GM18502 (cell line): ENCODE data around the gene PTGDR2.

Experiments
- ATAC-seq: cut with Tn5 transposase; IDR thresholded peaks from one replicate; pipeline ENCODE4 v1.9.1; 2021; ENCODE audit warnings: mild to moderate bottlenecking; ENCODE audit not compliant: unreplicated experiment, poor library complexity

The PTGDR2 gene

DNA sequence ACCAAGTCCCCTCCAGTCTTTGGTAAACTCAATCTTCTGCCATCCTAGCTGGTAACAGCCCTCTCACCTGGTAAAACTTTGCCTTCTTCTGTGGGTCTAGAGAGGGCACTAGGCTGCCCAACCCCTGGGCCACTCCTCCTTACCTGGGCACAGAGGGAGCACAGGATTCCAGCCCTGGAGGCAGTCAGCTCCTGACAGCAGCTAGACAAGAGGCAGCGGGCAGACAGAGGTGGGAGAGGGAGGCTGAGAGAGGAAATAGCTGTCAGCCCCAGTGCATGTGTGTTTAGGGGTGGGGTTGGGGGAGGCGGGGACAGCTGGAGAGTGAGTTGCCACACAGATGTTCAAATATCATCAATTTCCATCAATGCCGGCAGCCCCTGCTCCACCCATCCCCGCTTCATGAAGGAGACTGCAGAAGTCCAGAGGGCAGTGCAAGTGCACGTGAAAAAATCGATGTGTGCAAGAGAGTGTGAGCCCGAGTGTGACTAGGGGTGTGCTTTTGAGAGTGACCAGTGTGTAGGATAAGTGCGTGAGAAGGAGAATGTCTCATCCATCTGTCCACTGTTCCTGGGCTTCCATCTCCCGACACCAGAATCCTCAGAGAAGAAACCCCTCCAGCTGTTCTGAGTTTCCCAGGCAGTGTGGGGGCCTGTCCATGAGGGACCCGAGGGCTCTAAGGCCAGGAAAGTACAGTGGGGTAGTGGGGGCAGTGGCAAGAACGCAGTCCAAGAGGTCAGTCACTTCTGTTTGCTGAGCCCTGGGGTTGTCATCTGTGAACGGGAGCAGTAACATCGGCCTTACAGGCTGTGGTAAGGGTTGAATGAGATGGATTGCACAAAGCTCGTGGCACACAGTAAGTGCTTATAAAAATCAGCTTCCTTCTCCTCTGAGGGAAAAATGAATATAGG, at the start of gene PTGDR2:
TSS of gene PTGDR2 (minus strand) at position 225 of the 908 bp plus-strand sequence. CDS start 2,228 bp downstream, outside the sequence.
- no peak for ATAC-seq

DNA sequence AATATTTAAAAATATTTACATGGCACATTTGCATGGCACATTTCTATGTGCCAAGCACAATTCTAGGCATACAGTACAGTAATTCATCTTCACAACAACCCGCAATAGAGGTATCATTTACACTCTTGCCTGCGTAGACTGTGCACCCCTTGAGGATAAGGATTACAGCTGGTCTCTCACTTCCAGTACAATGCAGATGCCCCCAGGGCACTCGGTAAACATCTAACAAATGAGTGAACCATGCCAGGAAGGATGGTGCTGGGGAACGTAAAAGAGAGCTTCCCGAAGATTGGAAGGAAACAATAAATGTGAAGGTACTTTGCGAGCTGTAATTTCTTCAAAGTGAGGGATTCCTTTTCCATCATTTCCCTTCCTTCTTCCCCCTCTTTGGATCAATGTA, 49.3 kb upstream of the PTGDR2 start:
- ATAC-seq, result no peak

DNA sequence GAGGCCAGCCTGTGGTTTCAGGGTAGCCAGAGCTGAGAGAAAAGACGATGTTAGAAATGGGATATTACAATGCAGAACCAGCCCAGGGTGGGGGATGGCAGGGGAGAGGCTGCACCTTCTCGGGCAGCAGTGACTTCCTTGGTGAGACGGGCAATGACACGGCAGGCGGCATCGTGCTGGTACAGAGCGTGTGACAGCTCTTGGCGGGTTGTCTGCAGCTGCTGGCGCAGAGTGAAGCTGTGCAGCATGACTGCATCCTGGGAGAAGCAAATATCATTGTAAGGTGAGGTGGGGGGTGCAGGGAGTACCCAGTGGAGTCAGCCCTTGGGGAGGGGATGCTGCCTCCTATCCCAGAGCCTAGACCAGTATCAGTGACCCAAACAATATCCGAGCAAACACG, 46.9 kb upstream of the PTGDR2 start:
- no peak for ATAC-seq

DNA sequence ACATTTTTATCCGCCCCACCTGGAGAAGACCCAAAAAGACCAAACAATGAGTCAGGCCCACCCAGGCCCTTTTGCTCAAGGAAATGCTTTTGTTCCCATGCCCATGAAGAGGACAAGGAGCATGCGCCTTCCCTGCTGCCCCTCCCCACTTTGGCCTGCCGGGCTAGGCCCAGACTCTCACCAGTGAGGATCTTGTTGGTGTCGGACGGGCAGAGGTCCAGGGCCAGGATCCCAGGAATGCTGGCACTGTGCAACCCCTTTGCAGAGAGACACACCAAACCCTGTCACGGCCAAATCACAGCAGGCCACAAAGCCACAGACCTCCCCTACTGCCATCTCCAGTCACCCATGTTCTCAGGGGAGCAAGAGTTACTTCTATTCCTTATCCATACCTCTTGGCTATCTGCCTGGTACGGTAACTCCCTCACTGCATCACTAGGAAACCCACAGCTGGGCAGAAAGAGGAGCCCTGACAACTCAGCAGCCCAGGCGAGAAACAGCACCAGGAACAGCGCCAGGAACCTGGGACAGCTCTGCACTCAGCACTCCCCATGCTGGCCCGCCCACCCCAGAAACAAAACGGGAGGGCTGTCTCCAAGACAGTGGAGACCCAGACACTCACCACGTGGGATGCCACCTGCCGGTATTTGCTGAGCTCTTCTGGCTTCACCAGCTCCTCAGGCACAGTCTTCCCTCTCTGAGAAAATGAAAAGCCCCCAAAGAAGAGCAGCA, 45.1 kb upstream of the PTGDR2 start:
- no peak for ATAC-seq

DNA sequence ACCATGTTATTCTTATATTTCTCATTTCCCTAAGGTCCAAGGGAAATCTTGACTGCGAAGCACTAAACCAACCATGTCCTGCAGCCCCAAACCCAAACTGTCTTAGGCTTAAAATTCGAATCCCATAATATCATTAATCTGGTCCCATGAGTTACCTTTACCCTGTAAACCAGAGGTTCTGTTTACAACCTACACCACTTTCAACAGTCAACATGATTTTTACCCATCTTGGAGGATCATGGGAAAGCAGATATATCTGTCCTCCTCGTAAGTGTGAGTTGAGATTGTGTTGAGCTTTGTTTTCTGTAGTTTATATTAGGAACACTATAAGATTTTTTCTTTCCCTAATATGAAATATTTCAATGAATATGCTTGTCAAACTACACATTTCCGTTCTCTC, 44.2 kb upstream of the PTGDR2 start:
- ATAC-seq, result no peak

DNA sequence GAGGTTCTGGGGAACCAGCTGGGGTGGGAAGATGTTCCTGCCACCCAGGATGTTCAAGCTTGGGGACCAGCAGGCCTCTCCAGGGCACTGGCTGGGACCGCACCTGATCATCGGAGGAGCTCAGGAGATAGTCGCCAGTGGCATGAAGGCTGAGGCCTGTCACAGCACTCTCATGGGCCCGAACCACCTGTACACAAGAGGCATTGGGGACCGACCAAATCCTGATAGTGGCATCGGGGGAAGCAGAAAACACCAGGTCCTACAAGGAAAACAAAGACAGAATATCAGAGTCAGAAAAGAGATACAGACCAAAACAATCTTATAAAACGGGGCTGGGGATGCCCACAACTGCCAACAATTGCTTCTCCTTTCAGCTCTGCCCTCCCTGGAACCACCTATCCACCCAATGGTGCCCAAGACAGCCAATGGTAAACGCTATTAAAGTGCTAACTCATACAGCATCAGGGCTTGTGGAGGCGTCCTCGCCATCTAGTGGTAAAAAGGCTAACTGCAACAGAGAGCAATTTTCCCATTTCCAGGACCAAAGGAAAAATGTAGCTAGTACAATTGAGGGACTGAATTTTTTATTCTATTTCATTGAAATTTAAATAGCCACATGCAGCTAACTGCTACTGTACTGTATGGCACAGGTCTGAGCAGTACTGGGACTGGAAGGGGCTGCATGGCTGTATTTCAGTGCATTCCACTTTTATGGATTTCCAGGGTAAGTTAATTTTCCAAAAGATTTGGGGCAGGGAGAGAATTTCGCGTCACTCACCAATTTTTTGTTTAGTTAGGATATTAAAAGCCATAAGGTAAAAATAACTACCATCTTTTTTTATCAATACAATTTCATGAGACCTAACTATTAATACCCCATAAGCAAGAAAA, 43.5 kb upstream of the PTGDR2 start:
- ATAC-seq, result no peak

DNA sequence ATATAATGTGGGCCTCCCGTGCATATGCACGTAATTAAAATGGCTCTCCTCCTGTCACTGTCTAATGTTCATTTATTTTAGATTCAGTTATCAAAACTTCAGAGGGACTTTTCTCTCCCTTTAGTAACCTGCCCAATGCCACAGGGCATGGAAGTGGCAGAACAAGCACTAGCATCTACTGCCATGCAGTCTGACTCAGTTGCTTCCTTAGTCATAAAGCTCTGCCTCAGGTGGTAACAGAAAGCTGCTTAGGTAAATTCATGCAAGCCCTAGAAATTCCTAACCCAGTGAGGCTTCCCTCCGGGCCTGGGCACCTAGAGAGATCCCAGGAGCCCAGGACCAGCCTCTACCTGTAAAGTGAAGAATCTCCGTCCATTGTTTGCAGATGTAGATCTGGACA, 41.7 kb upstream of the PTGDR2 start:
- no peak for ATAC-seq

DNA sequence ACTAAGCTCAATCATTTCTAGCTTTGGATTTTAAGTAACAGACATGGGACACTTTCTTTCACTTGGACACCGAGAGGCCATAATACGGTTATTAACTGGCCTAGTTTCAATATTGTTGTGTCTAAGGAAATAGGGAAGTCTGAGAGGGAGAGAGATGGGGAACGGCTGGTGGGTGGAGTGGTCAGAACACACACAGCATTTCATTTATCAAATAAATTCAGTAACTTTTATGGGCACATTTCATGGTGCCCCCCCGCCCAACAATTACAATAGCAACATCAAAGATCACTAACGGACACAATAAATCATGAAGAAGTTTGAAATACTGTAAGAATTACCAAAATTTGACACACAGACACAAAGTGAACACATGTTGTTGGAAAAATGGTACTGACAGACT, 39.9 kb upstream of the PTGDR2 start:
- ATAC-seq, result no peak

DNA sequence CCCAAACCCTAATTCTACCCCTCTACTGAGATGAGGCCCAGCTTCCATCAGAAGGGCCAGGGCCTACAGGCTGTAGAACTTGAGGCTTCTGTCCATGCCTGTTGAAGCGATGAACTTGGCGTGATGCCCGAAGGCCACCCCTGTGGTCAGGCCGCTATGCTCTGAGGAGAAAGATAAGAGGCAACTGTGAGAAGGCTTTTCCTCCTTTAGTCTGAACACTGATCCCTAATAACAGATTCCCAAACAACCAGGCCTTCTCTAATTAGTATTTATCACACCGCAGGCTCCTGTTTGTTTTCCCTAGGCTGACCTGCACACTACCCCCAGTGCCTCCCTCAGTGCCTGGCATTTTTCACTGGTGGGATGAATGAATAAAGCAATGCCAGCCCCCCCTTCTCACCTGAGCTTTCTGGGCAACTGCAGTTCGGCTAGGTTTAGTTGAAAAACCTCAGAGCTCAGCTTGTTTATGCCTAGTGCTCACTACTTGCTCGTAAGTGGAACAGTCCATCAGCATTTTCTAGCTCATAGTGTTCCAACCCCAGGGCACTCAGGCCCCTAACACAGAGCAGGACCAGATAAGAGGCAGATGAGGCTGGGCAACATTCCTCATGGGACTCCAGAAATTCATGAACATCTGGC, 35.5 kb upstream of the PTGDR2 start:
- ATAC-seq, result no peak

DNA sequence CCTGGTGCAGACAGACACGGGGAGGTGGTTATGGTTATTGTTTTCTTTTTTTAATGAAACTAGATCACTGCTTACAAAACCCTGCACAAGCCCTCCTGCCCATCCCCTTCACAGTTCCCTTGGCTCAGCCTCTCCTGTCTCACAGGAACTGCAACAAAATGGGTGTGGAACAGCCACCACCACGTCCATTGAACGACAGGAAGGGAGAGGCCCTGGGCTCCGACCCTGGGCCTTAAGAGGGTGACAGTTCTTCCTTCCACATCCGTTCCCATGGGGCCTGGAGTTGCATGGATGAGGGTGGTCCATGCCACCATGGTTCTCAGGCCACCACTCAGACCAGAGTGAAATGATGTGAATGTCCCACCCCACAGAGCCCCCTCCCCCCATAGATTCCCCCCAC, 34.9 kb upstream of the PTGDR2 start:
- ATAC-seq, result no peak

DNA sequence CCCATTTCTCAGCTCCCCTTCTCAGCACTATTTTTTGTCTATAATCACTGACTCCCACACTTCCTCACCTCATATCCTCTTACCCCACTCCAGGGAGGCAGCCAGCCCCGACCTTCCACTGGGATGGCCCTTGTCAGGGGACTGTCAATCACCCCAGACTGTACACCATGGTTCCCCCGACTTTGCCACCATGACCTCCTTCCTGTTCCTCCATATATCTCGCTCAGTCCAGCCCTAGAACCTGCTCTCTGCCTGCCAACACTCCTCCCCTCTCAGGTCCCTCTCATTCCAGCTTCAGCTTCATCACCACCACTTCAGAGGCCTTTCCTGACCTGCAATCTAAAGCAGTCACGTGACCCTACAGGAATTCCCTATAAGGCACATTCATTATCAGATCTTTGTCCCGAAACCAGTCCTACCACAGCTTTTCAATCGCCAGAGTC, 34.1 kb upstream of the PTGDR2 start:
- no peak for ATAC-seq

DNA sequence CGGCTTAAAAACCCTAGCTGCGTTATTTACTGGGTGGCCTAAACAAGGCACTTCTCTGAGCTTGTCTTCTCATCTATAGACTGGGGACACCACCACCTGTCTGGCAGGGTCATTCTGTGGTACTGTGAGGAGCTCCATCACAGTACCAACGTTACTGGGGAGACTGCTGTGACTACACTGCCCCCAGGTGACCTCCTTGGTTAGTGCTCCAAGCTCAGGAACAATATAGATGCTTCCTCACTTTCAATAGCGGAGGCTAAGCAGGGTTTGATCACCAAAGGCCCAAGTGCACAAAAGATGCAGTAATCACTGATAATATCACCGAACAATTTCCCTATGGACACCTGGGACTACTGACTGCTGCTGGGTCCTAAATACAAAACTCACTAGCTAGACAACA, 31.8 kb upstream of the PTGDR2 start:
- ATAC-seq, result no peak

DNA sequence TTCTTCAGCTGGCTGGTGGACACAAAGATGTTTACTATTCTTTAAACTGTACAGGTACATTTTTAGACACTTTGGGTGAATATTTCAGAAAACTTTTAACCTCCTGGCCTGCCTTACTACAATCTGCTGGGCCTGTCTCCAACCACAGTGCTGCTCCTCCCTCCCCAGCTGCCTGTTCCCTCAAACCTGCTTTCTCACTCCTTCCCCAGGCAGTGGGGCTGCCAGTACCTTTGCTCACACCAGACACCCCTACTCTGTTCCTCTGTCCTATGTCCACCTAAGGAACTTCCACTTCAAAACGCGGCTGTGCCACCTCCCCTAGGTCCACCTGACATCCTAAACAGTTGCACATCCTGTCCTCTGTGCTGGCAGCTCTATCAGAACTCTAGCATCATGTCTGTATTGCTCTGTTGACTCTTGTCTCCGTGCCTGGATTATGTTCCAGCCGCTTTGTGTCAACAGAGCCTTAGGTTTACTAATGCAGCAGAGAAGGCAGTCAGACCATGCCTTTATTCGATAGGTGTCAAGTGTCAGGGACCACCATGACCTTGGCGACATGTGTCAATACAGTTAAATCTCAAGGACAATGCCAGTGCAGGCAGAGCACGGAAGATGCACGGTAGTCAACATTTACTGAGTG, 25.0 kb upstream of the PTGDR2 start:
- ATAC-seq, result no peak

DNA sequence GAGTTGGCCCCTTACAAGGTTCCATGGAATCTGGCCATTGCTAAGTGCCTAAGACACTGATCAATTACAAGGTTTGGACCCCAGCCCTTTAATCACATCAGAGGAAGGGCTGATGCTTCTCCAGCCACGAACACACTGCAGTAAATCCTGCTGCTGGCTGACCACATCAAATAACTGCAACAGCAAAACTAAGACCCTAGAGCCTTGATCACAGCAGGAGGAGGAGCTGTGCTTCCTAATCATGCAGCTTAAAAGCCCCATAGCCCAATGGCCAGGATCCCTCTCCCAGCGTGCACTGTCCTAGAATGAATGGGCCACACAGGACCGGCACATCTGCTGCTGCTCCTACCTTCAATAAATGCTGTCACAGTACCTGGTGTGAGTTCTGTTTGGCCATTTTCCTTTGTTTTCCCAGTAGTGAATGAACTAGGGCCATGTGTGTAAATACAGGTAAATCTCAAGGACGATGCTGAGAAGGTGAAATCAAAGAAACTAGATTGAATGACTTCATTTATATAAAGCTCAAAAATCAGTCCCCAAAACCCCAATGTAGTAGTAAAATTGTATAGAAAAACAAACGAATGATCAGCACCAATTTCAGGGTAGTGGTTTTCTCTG, 24.3 kb upstream of the PTGDR2 start:
- ATAC-seq, result no peak

DNA sequence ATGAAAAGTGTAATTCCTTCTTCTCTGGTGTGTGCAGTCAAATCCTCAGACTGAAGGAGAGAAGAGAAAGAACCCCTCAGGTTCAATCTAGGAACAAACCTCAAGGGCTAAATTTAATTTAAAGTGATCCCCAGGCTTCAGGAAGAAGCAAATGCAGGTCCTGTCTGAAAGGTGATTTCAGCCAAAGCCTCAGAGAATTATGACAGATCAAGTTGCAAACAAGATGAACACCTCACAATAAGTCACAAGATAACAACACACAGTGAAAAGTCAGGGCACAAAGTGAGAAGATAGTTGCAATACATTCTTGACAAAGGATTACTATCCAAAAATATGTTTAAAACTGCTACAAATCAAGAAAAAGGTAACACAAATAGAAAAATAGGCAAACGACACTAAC, 23.4 kb upstream of the PTGDR2 start:
- ATAC-seq, result no peak

DNA sequence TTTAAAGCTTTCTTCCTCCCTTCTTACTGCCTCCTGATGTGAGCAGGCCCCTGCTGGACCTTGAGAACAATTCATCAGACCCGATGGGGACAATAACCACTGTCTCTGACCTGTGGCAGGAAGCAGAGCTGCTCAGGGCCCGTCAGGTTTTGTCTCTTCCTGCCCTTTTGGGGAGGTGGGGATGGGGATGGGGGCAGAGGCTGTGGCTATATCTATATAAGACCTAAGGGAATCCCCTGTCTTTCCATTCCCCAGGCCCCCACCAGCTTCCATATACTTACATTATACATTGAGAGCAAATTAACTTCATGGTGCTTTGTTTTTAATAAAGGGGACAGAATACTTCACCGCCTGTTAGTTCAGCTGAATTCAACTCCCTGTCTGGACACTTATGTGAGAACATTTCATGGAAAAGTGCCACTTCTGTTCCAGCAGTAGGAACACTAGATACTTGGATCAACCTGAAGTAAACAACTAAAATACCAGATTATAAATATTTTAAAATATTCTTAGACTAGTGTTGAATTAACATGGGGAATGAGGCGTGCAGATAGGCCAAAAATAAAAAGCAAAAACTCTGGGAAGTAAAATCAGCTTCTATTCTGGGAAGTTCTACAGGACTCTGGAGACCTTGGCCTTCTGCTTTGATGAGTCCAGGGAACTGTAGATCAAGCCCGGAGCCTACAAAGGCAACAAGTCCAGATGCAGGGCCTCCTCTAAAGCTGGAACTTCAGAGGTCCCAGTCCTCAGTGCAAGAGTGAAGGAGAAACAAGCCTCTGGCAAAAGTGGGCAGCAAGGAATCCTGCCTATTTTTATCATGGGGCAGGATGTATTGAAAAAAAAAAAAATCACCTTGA, 22.7 kb upstream of the PTGDR2 start:
- ATAC-seq, result no peak

DNA sequence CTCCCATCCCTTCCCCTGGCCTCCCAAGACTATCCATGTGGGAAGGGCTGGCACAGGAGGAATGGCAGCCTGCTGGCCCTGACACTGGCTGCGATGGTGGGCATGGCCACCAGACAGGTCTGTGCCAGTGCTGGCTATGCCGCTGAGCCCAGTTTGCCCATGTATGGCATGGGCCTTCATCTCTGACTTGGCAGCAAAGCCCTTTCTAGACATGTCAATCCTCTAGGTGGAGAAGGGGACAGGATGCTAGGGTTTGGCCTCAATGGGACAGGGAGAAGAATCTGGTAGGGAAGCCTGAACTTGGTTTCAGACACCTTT, 20.4 kb upstream of the PTGDR2 start:
- ATAC-seq, result no peak

DNA sequence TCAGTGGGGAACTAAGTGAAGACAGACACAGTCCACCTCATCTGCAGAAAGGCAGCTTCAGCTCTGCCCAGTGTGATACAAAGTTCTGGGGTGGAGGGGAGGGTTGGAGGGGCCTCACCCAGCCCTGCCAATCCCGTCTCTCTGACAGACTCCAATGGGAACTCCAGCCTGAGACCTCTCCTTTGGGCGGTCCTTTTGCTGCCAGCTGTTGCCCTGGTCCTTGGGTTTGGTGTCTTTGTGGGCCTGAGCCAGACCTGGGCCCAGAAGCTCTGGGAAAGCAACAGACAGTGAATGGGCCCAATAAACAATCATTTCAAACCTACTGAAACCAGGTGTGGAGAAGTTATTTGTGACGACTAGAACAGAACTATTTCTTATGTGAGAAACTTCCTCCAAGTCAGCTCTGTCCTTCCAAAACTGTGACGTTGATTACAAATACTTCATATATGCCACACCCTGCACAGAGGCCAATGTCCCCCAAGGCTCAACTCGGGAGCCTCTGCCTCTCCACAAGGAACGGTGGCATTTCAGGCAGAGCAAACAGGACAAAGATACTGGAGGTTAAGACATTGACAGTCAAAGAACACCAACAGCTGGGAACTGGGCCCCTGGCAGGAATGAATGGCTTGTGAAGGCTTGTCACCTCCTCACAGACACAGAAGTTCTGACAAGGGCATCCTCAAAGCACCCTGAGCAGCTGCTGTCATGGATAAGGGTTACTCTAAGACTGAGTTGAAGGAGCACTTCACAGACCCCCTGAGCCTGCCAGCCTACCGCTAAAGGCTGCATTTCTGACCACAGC, 19.8 kb upstream of the PTGDR2 start:
- no peak for ATAC-seq
